GM21447 (cell line): ENCODE measurements around the gene GNG4.
"Not testable (repeated sequence)": the region's sequence is repeated elsewhere in the genome, so short reads cannot be mapped to it uniquely, and the experiment has no call there.

Experiments
- ATAC-seq: cut with Tn5 transposase; IDR thresholded peaks from one replicate; pipeline ENCODE4 v1.9.1; 2021; ENCODE audit not compliant: unreplicated experiment

GNG4 gene

GRCh38 chr1:235588156-235588555 is 61.4 kb downstream of the GNG4 start:
- no peak for ATAC-seq

- ATAC-seq, result no peak
Measured at GRCh38 chr1:235586992-235587391, 62.6 kb downstream of the GNG4 start.

GRCh38 chr1:235586413-235586812 is 63.2 kb downstream of the GNG4 start:
- no peak for ATAC-seq

- ATAC-seq, result no peak
Measured at GRCh38 chr1:235584973-235585372, 64.6 kb downstream of the GNG4 start.

- ATAC-seq, result no peak
Measured at GRCh38 chr1:235583511-235584001, 66.0 kb downstream of the GNG4 start.

GRCh38 chr1:235582130-235582529 is 67.5 kb downstream of the GNG4 start:
- no peak for ATAC-seq

GRCh38 chr1:235579891-235580290 is 69.7 kb downstream of the GNG4 start:
- ATAC-seq, result no peak

- ATAC-seq, result no peak
Measured at GRCh38 chr1:235575597-235575996, 74.0 kb downstream of the GNG4 start.

- ATAC-seq, result no peak
Measured at GRCh38 chr1:235573880-235574279, 75.7 kb downstream of the GNG4 start.

- ATAC-seq, result not testable (repeated sequence)
Measured at GRCh38 chr1:235572971-235573370, 76.6 kb downstream of the GNG4 start.

GRCh38 chr1:235571482-235571881 is 78.1 kb downstream of the GNG4 start:
- ATAC-seq, result no peak

- no peak for ATAC-seq
Measured at GRCh38 chr1:235567812-235568503, 81.6 kb downstream of the GNG4 start.

GRCh38 chr1:235566084-235566483 is 83.5 kb downstream of the GNG4 start:
- ATAC-seq, result no peak

- ATAC-seq, result no peak
Measured at GRCh38 chr1:235563513-235564061, 86.0 kb downstream of the GNG4 start.

- no peak for ATAC-seq
Measured at GRCh38 chr1:235562589-235562988, 87.0 kb downstream of the GNG4 start.

- ATAC-seq, result no peak
Measured at GRCh38 chr1:235558621-235559169, 90.9 kb downstream of the GNG4 start.

GRCh38 chr1:235557495-235557894 is 92.1 kb downstream of the GNG4 start:
- ATAC-seq, result no peak

GRCh38 chr1:235556807-235557206 is 92.8 kb downstream of the GNG4 start:
- no peak for ATAC-seq

GRCh38 chr1:235553112-235553551 is 96.5 kb downstream of the GNG4 start:
- ATAC-seq, result no peak

GRCh38 chr1:235552146-235552716 is 97.4 kb downstream of the GNG4 start:
- no peak for ATAC-seq

- no peak for ATAC-seq
Measured at GRCh38 chr1:235549351-235550139, 100.0 kb downstream of the GNG4 start.
